C4-2B (cell line): Measurements from ENCODE around the gene FCN2.

Source experiments
- H3K27ac ChIP-seq: fragments of 450-650 bp; 2 replicates; pipeline ENCODE4 v1.5.1; 2017
- ZFX ChIP-seq: fragments of 450-650 bp; IDR thresholded peaks from 2 replicates; pipeline ENCODE4 v1.6.1; 2017
- TF ChIP-seq, protein P1 (sequence below): fragments of 450-650 bp; conservative IDR thresholded peaks from 2 replicates; pipeline ENCODE4 v1.5.1; 2017; ENCODE audit warnings: mild to moderate bottlenecking

The FCN2 gene

DNA sequence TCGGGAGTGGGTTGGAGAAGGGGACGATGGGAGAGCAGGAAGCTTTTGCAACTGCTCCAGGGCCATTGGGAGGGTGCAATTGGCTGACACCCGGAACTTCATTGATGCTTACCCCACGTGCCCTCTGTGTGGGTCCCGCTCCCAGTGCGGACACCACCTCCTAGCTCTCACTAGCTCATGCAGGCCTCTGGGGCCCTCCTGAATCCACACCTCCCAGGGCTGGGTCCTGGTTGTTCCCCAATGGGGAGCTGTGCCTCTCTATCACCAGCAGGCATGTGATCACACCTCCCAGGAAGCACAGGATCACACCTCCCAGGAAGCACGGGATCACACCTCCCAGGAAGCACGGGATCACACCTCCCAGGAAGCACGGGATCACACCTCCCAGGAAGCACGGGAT, 32.1 kb upstream of the FCN2 start:
- TF ChIP-seq, protein P1, sequence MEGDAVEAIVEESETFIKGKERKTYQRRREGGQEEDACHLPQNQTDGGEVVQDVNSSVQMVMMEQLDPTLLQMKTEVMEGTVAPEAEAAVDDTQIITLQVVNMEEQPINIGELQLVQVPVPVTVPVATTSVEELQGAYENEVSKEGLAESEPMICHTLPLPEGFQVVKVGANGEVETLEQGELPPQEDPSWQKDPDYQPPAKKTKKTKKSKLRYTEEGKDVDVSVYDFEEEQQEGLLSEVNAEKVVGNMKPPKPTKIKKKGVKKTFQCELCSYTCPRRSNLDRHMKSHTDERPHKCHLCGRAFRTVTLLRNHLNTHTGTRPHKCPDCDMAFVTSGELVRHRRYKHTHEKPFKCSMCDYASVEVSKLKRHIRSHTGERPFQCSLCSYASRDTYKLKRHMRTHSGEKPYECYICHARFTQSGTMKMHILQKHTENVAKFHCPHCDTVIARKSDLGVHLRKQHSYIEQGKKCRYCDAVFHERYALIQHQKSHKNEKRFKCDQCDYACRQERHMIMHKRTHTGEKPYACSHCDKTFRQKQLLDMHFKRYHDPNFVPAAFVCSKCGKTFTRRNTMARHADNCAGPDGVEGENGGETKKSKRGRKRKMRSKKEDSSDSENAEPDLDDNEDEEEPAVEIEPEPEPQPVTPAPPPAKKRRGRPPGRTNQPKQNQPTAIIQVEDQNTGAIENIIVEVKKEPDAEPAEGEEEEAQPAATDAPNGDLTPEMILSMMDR: no peak
- no peak for TF ChIP-seq ZFX
- H3K27ac ChIP-seq: no peak overlapping the region

DNA sequence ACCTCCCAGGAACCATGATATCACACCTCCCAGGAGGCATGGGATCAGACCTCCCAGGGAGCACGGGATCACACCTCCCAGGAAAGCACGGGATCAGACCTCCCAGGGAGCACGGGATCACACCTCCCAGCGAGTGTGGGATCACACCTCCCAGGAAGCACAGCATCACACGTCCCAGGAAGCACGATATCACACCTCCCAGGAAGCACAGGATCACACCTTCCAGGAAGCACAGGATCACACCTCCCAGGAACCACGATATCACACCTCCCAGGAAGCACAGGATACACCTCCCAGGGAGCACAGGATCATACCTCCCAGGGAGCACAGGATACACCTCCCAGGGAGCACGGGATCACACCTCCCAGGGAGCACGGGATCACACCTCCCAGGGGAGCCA, 30.0 kb upstream of the FCN2 start:
- TF ChIP-seq, protein P1: no peak
- TF ChIP-seq ZFX: no peak
- no peak overlapping the region for H3K27ac ChIP-seq

DNA sequence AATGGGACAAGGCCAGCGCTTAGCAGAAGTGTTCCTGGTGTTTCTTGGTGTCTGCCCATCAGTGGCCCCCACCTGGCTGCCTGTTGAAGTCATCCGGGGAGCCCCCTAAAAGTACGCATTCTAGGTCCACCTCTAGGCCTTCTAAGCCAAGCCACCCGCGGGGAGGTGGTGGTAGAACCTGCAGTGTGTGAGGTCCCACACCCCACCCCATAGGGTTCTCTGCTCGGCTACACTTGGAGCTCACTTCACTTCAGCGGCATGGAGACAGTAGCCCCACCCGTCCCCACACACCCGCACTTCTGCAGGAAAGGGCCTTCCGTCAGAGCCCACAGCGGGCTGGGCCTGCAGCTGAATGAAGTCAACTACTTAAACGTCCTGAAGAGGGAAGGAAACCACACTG, 29.6 kb upstream of the FCN2 start:
- H3K27ac ChIP-seq: no peak overlapping the region
- TF ChIP-seq ZFX: no peak
- TF ChIP-seq, protein P1: no peak

DNA sequence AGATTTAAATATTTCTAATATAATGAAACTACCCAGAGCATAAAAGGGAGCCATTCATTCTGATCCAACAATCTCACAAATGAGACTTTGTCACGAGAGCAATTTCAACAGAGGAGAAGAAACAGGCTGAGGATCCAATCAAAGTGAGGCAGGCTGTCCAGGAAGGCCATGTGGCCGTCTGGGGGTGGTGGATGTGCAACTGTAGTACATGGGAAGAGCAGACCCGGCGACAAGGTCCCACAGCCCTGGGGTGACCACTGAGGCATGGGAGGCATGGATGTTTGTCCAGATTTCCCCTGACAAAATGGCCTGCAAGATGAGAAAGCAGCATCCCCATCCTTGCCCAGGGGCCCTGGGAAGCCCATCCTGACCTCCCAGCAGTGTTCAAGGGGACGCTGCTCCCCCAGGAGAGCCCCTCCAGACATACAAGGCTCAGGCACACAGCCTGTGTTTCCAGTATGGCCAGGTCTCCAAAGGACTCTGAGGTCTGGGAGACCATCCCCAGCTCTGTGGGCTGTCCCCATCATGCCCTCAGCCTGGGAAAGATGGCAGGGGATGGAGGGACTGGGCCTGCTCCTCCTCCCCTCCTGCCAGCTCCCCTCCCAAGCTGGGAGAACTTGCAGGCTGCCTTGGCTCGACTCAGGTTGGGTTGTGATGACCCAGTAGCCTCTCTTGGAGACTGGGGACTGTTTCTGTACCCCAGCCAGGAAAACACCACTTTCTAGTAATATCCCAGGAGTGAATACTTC, 27.5 kb upstream of the FCN2 start:
- TF ChIP-seq, protein P1: no peak
- TF ChIP-seq ZFX: no peak

DNA sequence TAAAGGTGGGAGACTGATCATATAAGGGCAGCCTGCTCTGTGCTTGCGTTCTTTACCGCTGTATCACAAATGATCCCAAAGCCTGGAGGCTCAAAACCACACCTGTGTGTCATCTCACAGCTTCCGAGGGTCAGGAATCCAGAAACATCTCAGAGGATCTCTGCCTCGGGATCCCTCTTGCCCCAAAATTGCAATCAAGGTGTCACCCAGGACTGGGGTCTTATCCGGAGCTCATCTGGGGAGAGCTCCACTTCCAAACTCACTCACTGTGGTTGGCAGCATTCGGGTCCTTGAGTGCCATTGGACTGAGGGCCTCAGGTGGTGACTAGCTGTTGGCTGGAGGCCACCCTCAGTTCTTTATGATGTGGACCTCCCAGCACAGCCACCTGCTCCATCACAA, 26.7 kb upstream of the FCN2 start:
- no peak overlapping the region for H3K27ac ChIP-seq
- TF ChIP-seq, protein P1: no peak
- no peak for TF ChIP-seq ZFX

More for the DNA sequence above, 27.5 kb upstream of the FCN2 start:
- no peak overlapping the region for H3K27ac ChIP-seq

DNA sequence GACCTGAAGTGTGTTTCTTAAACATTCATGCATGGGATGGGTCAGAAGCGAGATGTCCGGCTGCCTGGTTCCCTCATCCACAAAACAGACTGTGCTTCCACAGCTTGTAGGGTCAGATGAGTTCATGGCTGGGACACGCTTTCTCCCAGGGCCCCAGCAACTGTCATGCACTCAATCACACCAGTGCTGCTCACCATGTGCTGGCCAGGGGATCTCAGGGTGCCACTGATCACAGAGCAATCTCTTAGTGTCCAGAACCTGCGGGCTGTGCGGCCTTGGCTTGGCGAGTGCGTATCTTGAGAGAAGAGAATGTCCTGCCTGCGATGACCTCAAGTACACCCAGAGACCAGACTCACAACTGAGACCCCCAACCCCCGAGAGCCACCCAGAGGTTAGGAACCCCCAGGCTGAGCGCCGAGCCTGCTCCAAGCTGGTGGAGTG, 26.0 kb upstream of the FCN2 start:
- no peak for TF ChIP-seq ZFX
- TF ChIP-seq, protein P1: no peak
- H3K27ac ChIP-seq: no peak overlapping the region

DNA sequence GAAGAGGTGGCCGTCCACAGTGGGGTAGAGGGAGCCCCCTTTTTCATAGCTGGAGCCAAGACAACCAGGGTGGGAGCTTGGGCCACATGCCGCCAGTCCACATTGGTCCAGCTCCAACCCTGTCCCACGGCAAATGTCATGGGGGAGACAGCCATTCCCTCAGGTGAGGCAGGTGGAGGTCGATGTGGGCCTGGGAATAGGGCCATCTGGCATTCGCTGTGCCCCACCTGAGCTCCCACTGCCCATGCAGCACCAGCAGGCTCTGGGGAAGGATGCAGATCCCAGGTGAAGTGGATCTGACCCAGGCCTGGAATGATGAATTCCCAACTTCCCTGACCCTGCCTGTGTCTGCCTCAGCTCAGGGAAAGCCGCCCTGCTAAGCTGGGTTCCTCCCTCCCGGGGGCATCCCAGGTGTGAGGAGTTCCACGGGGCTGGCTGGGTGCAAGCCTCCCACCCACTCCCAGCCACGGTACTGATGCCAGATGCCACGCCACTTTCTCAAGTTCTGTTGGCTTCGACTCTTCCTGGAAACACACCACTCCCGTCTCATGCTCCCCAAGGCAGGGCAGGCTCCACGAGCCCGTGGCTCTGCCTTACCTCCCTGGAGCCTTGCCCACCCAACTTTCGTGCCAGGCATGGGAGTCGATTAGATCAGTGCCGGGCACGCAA, 25.2 kb upstream of the FCN2 start:
- TF ChIP-seq, protein P1: no peak
- no peak for TF ChIP-seq ZFX
- H3K27ac ChIP-seq: no peak overlapping the region
